Measurements from ENCODE around the gene PRRC2B.

DNA sequence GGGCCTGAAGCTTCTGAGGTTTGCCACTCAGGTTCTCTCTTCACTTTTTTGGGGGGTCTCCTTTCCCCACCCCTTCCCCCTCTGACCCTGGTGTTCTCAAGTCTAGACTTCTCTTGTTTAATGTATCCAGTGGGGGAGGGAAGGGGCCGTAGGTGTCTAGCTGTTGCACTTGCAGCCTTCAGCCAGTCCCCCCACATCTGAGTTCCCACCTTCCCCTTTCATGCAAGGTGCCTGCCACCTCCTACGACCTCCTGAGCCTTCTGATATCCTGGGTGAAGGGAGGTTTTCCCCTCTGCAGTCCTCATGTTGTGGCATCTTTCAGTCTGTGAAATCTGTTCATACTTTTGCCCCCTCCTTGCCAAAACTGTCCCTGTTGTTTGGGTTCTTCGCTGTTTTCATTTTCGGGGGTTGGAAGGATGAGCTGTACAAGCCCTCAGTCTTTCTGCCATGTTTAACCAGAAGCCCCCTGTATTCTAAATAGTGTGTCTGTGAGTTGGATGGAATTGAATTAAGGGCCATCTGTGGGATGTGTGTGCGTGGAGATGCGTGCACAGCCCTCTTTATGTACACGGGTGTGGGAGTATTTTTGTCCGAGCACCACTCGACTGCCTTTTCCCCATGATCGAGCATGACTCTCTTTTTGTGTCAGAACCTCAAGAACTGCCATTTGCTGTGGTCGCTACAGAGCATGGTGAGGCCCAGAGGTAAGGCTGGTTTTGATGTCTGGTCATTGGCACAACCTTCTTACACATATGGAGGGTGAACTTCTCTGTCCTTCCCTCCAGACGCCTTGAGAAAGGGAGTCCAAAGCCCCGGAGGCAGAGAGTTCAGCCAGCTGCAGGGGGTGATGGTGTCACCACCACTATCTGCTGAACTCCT lies 23.6 kb downstream of the PRRC2B start:
- TF ChIP-seq POLR2AphosphoS5 (IDR thresholded peaks at IDR 0.05; ENCODE audit: low read depth, low read length), result no peak
- TF ChIP-seq CHD2 (IDR thresholded peaks at IDR 0.05; ENCODE audit: low read length), result no peak
- no peak for TF ChIP-seq PHF8 (conservative IDR thresholded peaks at IDR 0.05; ENCODE audit: low read depth, low read length)
- no peak for TF ChIP-seq CTCF (IDR thresholded peaks at IDR 0.05; ENCODE audit: control extremely low read depth in 1 of 3, insufficient read depth in 1 of 3, low read depth in 1 of 3, low read length in 3 of 3)
- TF ChIP-seq TBP (IDR thresholded peaks at IDR 0.05; ENCODE audit: low read depth, low read length), result no peak
- no peak for TF ChIP-seq RNF2 (IDR thresholded peaks at IDR 0.05; ENCODE audit: borderline replicate concordance, low read depth, low read length, missing control alignments, poor library complexity, severe bottlenecking)

Data from H1 (cell line).